ENCODE data around the gene TELO2.

TELO2 gene

DNA sequence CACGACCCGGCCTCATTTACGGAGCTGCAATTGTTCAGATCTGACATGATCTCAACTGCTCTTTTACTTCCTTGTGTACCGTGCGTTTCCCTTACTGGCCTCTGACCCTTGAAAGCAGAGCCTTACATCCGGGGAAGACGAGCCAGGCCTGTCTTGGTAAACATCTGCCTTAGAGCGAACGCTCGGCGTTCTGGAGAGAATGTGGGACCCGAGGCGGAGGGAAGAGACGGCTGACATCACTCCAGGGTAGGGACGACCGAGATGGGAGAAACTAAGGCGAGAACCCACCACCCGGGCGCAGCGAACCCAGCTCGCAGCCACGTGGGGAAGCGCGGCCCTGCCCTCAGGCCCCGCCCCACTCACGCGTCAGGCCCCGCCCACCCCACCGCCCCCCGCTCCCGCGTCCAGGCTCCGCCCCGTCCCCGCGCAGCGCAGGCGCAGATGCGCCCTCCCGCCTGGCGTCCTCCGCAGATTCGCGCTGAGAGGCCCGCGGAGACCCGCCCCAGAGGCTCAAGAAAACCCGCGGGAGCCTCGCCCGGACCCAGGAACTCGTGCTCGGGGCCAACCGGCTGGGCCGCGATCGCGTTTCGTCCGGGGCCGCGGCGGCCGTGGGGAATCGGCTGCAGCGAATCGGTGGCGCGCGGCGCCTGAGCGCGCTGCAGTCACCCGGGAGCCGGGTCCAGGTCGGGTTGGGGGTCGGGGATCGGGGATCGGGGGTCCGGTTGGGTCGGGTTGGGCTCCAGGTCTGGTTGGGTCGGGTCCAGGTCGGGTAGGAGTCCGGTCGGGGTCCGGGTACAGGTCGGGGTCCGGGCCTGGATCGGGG is at the start of gene TELO2:
TSS of gene TELO2 (plus strand) at position 438 of the 823 bp plus-strand sequence. CDS start 922 bp downstream, outside the sequence.
- peak; percentile 65 for DNase-seq (ENCODE audit: low read depth)

DNA sequence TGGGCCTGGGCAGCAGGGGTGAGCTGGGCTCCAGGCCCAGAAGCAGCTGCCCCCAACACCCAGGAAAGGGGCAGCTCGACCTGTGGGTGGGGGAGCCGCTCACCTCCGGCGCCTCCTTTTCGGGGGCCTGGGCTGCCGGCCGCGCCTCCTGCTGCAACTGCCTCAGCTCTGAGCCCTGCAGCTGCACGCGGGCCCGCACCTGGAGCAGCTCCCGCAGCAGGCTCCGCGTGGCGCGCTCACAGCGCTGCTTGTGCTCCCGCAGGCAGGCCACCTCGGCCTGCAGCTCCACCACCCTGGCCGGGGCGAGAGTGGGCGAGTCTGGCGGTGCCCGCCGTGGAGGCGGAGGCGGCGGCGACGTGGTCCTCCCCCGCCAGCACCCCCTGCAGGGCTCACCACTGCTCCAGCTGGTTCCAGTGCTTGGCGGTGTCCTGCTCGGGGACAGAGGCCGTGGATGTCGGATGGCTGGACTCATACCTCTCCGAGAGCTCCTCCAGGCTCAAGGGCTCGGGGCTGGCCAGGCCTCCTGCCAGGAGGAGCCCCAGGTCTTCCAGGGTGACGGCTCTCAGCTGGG is 49.7 kb upstream of the TELO2 start:
- no peak for DNase-seq (ENCODE audit: low read depth)

DNA sequence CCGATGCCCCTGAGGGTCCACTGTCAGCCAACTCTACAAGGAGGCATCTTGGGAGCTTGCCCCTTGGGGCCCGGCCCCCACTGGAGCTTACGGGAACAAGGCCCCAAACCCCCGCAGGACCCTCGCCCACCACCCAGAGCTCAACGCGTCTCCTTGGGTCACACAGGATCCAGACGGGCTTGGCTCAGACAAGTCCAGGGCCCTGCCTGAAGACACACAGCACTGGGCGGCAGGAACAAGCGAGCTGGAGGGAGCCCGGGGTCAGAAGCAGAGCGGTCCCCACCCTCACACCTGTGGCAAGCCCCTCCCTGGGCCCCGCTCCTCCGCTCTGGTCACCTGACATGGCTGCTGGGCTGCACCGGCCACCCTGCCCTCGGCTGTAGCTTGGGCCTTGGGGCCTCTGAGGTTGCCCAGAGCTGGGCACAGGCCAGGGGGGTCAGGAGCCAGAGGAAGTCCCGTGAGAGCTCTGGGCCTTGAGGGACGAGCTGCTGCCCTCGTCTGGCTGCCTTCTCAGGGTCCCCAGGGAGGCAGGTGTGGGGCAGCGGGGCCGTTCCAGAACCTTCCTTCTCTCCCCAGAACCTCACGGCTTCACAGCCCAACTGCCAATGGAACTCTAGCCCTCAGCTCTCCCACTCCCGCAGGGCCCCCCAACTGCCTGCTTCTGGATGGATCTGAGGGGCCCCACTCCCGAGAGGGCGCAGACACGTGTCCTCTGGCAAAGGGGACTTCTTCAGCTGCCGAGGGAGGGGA is 49.0 kb upstream of the TELO2 start, which contains the start of gene CCDC154:
TSS of gene CCDC154 (minus strand) at position 577 of the 750 bp plus-strand sequence. CDS start at position 343, 234 bp downstream.
- no peak for DNase-seq (ENCODE audit: low read depth)

DNA sequence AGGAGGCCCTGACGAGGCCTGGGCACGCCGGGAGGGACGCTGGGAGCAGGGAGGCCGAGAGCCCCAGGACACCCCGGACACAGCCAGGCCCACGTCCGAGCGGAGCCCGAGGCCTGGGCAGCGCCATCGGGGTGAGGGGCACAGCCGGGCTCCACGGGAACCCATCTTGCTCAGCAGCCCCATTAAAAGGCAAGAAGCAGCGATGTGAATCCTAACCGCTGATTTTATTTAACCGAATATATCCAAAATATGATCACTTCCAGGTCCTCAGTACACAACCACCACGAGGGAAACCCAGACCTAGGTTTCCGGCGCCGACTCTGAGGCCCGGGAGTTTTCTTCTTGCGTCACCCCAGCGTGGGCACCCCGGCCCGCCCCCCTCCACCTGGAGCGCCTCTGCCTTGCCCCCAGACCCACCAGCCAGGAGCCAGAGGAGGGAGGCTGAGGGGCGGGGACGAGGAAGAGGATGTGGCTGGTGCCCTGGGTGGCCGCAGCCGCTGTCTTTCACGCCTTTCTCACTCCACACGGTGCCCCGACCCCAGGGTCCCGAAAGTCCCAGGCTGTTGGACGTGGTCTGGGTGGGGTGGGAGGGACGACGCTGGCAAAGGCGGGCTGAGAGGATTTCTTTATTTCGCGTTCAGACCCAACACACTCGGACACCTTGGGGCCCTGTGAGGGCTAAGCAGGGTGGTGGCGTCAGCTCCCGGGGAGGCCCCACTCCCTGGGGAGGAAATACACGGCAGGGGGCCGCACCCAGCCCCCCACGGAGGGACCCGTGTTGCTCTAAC is 48.2 kb upstream of the TELO2 start:
- DNase-seq (ENCODE audit: low read depth) = no peak

DNA sequence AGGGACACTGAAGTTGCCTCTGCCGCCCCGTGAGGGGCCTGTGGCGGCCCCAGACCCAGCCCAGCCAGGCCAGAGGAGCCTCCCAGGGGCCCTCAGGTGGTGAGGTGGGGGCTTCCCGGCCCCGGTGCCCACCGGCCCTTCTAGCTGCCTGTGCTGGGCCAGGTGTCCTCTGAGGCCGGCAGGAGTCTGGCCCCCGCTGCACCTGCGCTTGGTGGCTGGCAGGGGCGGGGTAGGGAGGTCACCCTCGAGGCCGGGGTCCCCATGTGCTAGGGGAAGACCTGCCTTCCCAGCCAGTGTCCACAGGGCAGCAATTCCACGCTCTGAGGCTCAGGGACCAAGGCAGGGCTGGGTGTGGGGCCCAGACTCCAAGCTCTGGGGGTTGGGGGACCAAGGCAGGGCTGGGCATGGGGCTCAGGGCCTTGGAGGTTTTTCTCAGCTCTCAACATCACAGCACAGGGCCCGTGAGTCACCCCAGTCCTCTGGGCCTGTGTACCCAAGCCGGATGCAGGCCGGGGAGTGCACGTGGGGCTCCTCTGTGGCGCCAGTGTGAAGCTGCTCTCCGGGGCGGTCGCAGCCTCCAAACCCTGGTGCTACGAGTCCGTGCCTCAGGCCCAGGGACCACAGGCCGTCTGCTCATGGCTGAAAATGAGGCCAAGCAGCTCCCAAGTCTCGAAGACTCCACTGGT is 47.5 kb upstream of the TELO2 start:
- DNase-seq (ENCODE audit: low read depth) = no peak

DNA sequence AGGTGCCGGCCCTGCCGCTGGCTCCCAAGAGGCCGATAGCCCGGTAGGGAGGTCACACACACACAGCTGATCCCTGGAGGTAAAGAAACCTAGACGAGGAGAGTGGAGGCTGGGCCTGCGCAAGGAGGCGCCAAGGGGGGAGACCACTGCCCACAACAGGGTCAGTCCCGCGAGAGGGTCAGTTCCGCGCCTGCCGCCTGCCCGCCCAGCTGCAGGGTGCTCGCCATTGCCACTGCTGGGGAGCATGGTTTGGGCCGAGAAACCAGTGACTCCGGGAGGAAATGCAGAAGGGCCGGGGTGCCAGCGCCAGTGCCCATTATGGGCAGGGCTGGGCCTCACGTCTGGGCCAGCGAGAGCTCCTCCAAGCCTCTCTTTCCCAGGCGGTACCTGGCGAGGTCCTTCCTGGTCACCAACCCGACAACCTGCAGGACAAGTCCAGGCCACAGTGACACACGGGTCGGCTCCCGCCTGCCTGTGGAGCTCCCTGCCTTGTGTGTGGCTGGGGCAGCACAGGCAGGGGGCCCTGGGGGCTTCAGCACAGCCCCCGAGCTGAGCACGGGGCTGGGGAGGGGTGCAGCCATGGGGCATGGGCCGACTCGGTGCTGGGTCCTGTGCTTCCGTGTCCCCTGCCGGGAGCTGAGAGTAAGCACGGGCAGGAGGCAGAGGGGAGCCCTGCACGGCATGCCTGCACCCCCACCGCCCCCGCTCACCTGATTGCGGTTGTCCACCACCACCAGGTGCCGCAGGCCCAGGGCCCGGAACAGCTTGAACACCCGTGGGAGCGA is 46.7 kb upstream of the TELO2 start:
- DNase-seq (ENCODE audit: low read depth) = no peak

DNA sequence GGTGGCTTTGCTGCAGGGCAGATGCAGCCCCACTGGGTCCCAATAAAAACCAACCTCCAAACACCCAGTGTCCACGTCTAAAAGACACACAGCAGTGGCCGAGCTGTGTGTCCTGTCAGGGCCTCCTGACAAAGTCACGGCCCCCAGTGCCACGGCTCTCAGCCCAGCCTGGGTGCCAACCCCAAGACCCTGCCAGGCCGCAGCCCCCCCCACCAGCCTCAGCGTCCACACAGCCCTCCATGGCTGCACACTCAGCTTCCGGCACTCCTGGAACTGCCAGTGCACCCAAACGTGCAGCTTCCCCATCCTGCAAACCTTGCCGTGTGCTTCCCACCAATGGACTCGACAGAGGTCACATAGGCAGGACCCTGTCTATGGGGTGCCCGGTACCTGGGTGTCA is 45.2 kb upstream of the TELO2 start:
- no peak for DNase-seq (ENCODE audit: low read depth)

DNA sequence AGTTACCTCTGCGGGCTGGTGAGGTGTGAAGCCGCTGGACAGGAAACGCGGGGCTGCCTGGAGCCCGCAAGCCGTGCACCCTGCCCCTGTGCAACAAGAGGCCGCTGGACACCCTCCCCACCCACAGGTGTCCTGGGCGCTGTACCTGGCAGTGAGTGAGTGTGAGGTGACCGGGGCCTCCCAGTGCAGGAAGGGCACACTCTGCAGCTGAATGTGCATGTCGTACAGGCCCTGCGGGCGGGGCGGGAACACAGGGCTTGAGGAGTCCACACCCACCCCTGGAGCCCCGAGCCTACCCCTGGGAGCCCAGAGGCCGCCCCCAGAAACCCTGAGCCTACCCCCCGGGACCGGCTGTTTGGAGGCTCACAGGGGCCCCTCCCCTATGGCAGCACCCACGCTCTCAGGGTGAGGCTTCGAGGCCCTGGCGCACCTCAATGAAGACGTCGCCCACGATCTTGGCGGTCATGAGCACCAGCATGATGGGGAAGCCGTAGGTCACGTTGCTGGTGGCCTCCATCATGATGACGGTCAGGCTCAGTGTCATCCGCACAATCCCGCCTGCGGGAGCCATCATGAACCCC is 44.5 kb upstream of the TELO2 start:
- DNase-seq (ENCODE audit: low read depth) = no peak

DNA sequence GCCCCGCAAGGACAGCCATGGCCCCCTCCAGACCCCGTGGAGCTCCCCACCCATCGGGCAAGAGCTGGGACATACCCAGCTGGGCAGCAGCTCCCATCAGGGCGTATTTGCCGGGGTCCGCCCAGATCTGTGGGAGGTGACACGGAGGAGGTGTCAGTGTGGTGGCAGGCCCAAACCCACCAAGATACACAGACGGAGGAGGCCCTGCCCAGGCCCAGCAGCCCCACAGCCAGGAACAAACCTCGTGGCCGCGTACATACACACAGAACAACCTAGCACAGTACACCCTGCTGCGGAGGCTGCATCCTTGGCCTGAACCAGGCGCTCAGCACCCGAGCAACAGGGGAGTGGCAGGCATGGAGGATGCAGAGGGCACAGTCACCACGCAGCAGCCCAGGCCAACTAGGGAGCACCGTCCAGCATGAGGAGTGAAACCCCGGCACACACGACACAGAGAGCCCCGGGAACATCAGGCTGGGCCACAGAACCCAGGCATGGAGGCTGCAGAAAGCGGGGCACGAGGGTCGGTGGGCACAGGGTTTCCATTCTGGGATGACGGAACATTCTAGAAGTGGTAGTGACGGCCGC is 43.9 kb upstream of the TELO2 start:
- no peak for DNase-seq (ENCODE audit: low read depth)

DNA sequence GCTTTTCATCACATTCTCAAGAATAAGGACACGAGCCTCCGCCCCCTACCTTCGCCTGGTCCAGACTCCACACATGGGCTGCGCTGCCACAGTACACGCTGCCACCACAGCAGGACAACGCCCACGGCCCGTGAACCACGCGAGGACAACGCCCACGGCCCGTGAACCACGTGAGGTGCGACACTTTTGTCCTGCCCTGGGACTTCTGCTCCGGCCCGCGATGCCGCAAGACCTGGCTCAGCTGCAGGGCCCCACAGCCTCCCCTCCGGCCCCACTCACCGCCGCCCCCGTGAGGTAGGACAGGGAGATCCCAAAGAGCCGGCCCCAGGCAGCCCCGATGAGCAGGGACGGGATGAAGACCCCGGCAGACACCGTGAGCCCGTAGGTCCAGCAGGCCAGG is 42.9 kb upstream of the TELO2 start:
- no peak for DNase-seq (ENCODE audit: low read depth)

DNA sequence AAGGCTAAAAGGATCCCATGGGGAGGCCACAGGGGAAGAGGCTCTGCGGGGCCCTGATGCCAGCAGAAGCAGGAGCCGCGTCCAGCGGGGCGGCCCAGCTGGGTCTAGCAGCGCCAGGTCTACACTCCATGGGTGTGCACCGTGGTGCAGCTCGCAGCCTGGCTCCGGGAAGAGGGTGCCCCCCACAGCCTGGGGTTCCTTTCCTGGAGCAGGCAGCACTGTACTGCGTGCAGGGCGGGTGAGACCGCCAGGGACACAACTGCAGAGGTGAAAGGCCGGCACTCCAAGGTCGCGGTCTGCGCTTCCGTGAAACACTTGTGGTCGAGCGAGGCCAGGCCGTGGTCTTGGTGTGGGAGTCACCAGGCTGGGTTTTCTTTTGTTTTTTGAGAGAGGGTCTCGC is 42.3 kb upstream of the TELO2 start:
- no peak for DNase-seq (ENCODE audit: low read depth)

DNA sequence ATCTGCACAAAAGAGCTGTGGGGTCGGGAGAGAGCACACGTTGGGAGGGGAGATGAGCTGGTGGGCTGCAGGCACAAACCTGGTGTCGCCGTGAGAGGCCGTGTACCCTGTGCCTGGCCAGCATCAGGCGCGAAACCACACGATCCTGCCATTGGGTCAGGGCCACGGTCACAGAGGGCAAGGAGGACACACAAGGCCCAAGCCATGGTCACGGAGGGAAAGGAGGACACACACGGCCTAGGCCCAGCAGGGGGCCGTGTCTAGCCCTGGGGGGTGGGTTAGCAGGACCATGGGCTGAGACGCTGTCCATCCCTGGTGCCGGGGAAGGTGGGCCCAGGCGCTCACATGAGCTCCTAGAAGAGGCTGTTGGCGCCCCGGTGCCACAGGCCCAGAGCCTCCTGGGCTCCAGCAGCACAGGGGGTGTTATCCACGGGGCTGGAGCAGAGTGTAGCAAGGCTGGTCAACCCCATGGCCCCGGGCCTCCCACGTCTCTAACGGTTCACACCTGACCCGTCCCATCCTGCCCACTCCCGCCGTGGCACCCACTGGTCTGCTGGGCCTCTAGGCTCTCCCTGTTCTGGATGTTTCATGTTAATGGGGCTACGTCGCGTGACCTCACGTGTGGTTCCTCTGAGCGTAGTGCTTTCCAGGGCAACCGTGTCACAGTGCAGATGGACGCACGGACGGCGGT is 41.3 kb upstream of the TELO2 start:
- DNase-seq (ENCODE audit: low read depth) = no peak

DNA sequence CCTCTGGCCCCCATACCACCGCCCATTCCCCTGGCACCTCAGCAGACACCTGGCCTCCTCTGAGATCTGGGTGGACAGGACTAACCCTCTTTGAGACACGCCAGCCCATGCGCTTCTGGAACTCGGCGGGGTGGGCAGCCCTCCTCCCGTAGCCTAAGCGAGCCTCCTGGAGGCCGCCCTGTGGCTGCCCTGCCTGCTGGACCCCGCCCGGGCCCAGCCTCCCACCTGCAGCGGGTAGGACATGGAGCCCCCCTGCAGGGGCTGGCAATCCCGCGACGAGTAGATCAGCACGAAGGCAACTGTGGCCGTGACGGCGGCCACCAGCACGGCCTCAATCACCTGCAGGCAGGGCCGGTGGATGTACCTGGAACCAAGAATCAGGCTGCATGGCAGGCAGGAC is 40.6 kb upstream of the TELO2 start:
- DNase-seq (ENCODE audit: low read depth) = no peak

DNA sequence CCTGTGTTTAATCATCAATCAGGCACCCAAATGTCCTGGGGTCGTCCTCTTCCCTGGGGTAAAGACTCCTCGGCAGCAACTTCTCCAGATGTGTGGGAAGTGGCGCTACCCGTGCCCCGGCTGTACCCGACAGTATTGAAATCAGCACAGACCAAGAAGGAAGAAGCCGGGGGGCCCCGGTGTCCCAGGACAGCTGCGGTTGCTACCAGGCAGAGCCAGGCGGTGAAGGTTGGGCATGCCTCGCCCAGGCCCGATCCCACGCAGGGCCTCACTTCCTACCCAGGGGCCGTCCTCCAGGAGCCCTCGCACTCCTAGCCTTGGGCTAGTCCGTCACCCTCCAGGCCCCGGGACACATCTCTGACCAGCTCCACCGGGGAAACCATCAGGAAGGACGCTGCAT is 39.8 kb upstream of the TELO2 start:
- no peak for DNase-seq (ENCODE audit: low read depth)

DNA sequence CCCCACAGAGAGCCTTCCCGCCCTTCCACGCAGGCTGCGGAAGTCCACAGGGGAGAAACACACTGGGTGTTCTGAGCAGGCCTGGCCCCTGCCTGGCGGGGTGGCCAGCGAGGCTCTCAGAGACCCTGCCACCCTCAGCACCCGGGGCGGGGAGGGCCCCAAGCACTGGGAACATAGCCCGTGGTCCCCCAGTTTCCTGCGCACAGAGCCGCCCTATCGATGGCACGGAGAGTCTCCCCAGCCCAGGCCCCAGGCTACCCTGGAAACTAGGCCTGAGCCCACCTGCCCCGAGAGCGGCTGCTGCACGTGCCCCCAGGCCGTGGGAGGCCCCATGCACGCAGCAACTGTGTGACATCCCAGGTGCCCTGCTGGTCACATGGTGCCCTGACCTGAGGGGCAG is 38.6 kb upstream of the TELO2 start:
- no peak for DNase-seq (ENCODE audit: low read depth)

DNA sequence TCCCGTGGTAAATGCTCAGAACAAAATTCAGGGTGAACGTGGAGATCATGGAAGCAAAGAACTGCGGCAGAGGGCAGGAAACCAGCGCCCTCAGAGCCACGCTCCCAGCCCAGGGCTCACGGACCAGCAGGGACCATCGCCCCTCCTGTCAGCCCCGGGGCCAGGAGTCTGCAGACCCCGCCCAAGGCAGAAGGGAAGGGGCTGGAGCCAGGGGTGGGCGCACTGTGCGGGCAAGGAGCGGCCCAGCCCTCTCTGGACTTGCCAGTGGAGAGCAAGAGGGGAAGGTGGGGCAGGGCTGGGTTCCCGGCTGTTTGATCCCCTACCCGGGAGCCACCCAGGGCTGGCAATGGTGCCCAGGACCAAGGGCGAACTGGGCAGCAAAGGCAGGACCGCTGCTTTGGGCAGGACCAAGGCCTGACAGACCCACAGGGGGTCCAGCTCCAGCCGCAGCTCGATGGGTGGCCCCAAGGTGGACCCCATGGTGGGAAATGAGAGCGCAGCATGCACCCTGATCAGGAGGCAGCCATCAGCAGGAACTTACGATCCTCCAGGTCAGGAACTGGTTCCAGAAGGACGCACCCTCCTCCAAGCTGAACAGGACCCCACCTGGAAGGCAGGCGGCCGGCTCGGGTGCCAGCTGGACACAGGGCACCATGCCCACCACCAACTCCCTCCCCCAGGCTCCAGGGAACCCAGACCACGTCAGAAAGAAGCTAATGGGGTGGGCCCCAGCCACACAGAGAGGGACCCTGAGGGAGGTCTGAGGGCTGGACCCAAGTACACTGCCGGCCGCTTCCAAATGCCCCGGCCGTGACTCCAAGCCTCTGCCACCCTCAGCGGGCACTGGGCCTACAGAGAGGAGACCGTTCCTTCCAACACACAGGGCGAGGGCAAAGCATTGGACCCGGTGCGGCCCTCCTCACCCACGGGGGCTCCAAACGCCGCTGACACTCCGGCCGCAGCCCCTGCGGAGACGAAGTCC is 37.7 kb upstream of the TELO2 start:
- DNase-seq (ENCODE audit: low read depth) = no peak

DNA sequence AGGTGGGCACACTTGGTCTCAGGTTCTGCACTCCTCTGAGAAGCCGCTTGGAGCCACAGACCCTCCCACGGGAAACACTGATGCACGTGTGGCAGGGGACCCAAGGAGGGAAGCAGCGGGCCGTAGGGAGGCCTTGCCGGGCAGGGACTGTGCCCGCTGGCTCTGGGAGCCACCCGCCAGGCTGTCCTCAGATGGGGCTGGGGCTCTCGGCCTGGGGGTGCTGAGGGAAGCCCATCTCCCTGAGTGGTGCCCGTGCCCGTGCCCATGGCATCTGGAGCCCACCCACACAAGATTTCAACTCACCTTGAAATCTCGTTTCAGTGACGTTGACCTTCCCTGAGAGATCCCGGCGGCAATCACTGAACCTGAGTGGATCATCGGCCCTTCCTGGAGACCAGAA is 36.2 kb upstream of the TELO2 start:
- no peak for DNase-seq (ENCODE audit: low read depth)
